ENCODE results near the gene PTPRS.
A peak's percentile ranks its signal among the peaks of the same experiment; 100 is the strongest.
"Not testable (repeated sequence)": the region's sequence is repeated elsewhere in the genome, so short reads cannot be mapped to it uniquely, and the experiment has no call there.

Gene PTPRS

DNA sequence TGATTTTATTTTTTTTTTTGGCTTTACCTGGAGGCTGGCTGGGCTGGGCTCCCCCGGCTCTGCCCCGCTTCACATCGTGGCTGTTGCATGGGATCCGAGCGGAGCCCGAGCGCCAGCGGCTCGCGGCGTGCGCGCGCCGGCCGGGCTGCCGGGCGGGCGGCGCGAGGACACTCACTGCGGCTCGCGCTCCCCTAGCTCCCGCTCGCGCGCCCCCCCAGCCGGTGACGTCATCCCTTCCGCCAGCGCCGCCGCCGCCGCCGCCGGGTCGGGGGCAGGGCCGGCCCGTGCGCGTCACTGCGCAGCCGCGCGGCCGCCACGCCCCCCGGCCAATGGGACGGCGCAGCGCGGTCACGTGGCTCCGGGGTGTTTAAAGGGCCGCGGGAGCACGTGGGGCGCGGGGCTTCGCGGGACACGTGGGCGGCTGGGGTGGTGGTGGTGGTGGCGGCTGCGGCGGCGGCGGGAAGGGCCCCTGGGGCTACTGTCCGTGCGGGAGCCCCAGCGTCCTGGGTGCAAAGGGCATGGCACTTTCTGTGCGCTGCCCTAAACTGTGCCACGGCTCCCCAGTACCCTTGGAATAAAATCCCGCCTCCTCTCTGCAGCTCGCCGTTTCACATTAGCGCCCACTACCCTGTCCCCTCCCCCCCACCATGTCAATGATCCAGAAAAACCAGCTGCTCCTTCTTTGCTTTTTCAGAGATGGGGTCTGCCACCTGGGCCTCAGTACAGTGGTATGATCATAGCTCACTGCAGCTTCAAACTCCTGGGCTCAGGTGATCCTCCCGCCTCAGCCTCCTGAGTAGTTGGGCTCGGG is at the start of gene PTPRS:
Gene PTPRS, minus strand, starts transcription at position 176 of the 811 bp plus-strand sequence. CDS start 54,672 bp downstream, outside the sequence.
- in situ Hi-C loops (cut with HindIII; ENCODE audit: low sequenced_read_pairs) = loop anchor here (10.0 kb wide), 1 partner anchor 86 kb away; no protein-coding TSS in a partner anchor
- TF ChIP-seq, protein P1, sequence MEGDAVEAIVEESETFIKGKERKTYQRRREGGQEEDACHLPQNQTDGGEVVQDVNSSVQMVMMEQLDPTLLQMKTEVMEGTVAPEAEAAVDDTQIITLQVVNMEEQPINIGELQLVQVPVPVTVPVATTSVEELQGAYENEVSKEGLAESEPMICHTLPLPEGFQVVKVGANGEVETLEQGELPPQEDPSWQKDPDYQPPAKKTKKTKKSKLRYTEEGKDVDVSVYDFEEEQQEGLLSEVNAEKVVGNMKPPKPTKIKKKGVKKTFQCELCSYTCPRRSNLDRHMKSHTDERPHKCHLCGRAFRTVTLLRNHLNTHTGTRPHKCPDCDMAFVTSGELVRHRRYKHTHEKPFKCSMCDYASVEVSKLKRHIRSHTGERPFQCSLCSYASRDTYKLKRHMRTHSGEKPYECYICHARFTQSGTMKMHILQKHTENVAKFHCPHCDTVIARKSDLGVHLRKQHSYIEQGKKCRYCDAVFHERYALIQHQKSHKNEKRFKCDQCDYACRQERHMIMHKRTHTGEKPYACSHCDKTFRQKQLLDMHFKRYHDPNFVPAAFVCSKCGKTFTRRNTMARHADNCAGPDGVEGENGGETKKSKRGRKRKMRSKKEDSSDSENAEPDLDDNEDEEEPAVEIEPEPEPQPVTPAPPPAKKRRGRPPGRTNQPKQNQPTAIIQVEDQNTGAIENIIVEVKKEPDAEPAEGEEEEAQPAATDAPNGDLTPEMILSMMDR (IDR thresholded peaks at IDR 0.05; ENCODE audit: low read depth, low read length, missing control alignments) = no peak
- H3K4me3 ChIP-seq (ENCODE audit: low read depth, low read length) = peak within 1 kb of the TSS; percentile 65
- peak; percentile 23 for DNase-seq (ENCODE audit: low read depth)

GRCh38 chr19:5389353-5389752 is 48.7 kb upstream of the PTPRS start:
- in situ Hi-C loops (cut with HindIII; ENCODE audit: low sequenced_read_pairs) = no loop called here
- H3K4me3 ChIP-seq (ENCODE audit: low read depth, low read length) = no peak overlapping the region
- TF ChIP-seq, protein P1 (IDR thresholded peaks at IDR 0.05; ENCODE audit: low read depth, low read length, missing control alignments) = no peak
- DNase-seq (ENCODE audit: low read depth) = no peak

GRCh38 chr19:5387472-5387871 is 46.9 kb upstream of the PTPRS start:
- in situ Hi-C loops (cut with HindIII; ENCODE audit: low sequenced_read_pairs) = no loop called here
- TF ChIP-seq, protein P1 (IDR thresholded peaks at IDR 0.05; ENCODE audit: low read depth, low read length, missing control alignments) = no peak
- no peak for DNase-seq (ENCODE audit: low read depth)
- no peak overlapping the region for H3K4me3 ChIP-seq (ENCODE audit: low read depth, low read length)

DNA sequence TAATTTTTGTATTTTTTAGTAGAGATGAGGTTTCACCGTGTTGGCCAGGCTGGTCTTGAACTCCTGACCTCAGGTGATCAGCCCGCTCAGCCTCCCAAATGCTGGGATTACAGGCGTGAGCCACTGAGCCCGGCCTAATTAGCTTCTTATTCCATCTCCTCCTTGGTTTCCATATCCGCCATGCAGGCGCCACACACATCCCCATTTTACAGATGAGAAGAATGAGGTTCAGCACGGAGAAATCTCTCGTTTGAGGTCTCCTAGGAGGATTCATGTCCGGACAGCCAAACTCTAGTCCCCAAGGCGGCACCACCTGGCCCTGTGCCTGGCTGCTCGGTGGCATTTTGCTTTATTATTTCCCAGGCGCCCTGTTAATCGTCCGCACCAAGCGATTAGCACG is 46.2 kb upstream of the PTPRS start:
- TF ChIP-seq, protein P1 (IDR thresholded peaks at IDR 0.05; ENCODE audit: low read depth, low read length, missing control alignments) = no peak
- no peak overlapping the region for H3K4me3 ChIP-seq (ENCODE audit: low read depth, low read length)
- no peak for DNase-seq (ENCODE audit: low read depth)
- in situ Hi-C loops (cut with HindIII; ENCODE audit: low sequenced_read_pairs) = no loop called here

DNA sequence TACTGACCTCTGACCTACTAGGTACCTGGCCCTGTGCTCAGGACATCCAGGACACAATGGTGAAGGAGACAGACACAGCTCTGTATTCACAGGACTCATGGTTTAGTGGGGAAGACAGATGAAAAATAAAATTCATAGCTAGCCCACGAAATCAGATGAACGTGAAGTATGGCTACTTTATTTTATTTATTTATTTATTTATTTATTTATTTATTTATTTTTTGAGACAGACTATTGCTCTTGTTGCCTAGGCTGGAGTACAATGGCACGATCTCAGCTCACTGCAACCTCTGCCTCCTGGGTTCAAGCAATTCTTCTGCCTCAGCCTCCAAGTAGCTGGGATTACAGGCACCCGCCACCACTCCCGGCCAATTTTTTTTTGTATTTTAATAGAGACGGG is 40.6 kb upstream of the PTPRS start:
- in situ Hi-C loops (cut with HindIII; ENCODE audit: low sequenced_read_pairs); DNase-seq (ENCODE audit: low read depth); H3K4me3 ChIP-seq (ENCODE audit: low read depth, low read length): not testable (repeated sequence)

DNA sequence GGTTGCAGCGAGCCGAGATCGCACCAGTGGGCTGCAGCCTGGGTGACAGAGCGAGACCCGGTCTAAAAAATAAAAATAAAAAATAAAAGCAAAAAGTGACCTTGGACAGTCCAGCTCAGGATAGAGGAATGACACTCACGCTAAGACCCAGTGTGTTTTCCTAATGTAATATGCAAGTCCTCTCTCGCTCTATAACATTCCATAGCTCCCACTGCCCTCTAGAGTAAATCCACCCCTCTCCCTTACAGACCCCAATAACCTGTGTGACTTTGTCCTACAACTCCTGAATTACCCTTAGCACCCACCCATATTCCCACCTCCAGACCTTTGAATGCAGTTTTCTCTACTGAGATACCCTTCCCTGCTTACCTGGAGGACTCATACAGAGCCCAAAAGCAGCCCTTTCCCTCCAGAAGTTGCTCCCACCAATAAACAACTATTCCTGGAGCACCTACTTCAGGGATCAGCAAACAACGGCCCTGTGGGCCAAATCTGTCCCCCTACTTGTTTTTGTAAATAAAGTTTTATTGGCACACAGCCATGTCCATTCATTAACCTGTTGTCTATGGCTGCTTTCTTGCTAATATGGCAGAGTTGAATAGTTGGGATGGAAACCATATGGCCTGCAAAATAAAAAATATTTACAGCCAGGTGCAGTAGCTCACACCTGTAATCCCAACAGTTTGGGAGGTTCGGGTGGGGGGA is 39.8 kb upstream of the PTPRS start:
- DNase-seq (ENCODE audit: low read depth) = no peak
- in situ Hi-C loops (cut with HindIII; ENCODE audit: low sequenced_read_pairs) = no loop called here
- no peak overlapping the region for H3K4me3 ChIP-seq (ENCODE audit: low read depth, low read length)
- TF ChIP-seq, protein P1 (IDR thresholded peaks at IDR 0.05; ENCODE audit: low read depth, low read length, missing control alignments) = no peak

DNA sequence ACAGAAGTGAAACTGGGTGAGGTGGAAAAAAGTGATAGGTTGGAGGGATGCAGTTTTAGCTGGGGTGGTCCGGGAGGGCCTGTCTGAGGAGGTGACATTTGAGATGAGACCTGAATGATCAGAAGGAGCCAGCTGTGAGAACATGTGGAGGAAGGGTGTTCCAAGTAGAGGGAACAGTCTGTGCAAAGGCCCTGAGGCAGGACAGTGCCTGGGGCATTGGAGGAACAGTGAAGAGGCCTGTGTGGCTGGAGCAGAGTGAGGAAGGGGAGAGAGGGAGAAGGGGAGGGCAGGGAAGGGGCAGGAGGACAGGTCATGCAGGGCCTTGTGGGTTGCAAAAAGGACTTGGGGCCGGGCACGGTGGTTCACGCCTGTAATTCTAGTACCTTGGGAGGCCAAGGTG is 36.3 kb upstream of the PTPRS start:
- H3K4me3 ChIP-seq (ENCODE audit: low read depth, low read length) = no peak overlapping the region
- TF ChIP-seq, protein P1 (IDR thresholded peaks at IDR 0.05; ENCODE audit: low read depth, low read length, missing control alignments) = no peak
- DNase-seq (ENCODE audit: low read depth) = no peak
- in situ Hi-C loops (cut with HindIII; ENCODE audit: low sequenced_read_pairs) = no loop called here
